Central memory CD8-positive, alpha-beta T cell (primary cell): ENCODE data around the gene RCOR1.
"Not testable (repeated sequence)": the region's sequence is repeated elsewhere in the genome, so short reads cannot be mapped to it uniquely, and the experiment has no call there.

Experiments
- ATAC-seq: fragments of 150-1000 bp; cut with Tn5 transposase; replicated peaks from 2 replicates; pipeline ENCODE4 v1.10.0; 2022; ENCODE audit warnings: mild to moderate bottlenecking, moderate FRiP score, moderate number of reproducible peaks; ENCODE audit not compliant: poor library complexity, severe bottlenecking; ENCODE audit errors: extremely low read depth
- DNase-seq, 2 donors: peaks; one replicate each; pipeline ENCODE4 v3.0.0; 2021; ENCODE audit warnings: low spot score in 2 of 2
- H3K27ac Mint-ChIP-seq: one replicate; pipeline ENCODE4 v1.8.0; 2022; ENCODE audit warnings: low read depth, mild to moderate bottlenecking, moderate library complexity, mixed read lengths
- H3K27me3 Mint-ChIP-seq: one replicate; pipeline ENCODE4 v1.8.0; 2022; ENCODE audit warnings: mixed read lengths
- H3K36me3 Mint-ChIP-seq: one replicate; pipeline ENCODE4 v1.8.0; 2022; ENCODE audit warnings: mild to moderate bottlenecking, moderate library complexity, mixed read lengths; ENCODE audit not compliant: insufficient read depth
- H3K4me1 Mint-ChIP-seq: one replicate; pipeline ENCODE4 v1.8.0; 2022; ENCODE audit warnings: mixed read lengths
- H3K4me3 Mint-ChIP-seq: one replicate; pipeline ENCODE4 v1.8.0; 2022; ENCODE audit warnings: mild to moderate bottlenecking, moderate library complexity, mixed read lengths
- H3K9me3 Mint-ChIP-seq: one replicate; pipeline ENCODE4 v1.8.0; 2022; ENCODE audit warnings: mixed read lengths

The RCOR1 gene

GRCh38 chr14:102591944-102592762 lies at the start of gene RCOR1:
RCOR1 (plus strand) TSS chr14:102592649; CDS start chr14:102592887, 238 bp downstream.
- H3K4me1 Mint-ChIP-seq = peaks cover 17% of the 10 kb centered on the region
- peak within 1 kb of the TSS; percentile 93 for H3K4me3 Mint-ChIP-seq
- ATAC-seq = peak; percentile 85
- H3K36me3 Mint-ChIP-seq = peaks cover 14% of the 10 kb centered on the region
- no peaks in the 10 kb centered on the region for H3K27me3 Mint-ChIP-seq
- DNase-seq = peak; percentile 87 to 96
- H3K9me3 Mint-ChIP-seq = no peaks in the 10 kb centered on the region
- peak within 1 kb of the TSS; percentile 95 for H3K27ac Mint-ChIP-seq

- Mint-ChIP-seq H3K9me3 (no peaks in the 10 kb centered on the region), H3K36me3 (no peaks in the 10 kb centered on the region), H3K27me3 (peaks cover 71% of the 10 kb centered on the region), H3K4me1 (peaks cover 5% of the 10 kb centered on the region), H3K27ac (no peak overlapping the region), H3K4me3 (no peak overlapping the region)
- no peak for ATAC-seq
- no peak for DNase-seq
These were observed 48.3 kb upstream of the RCOR1 start for GRCh38 chr14:102544046-102544746.

- Mint-ChIP-seq H3K36me3 (no peaks in the 10 kb centered on the region), H3K4me3 (peak overlapping the region; percentile 69), H3K27me3 (peaks cover 73% of the 10 kb centered on the region), H3K27ac (no peak overlapping the region), H3K9me3 (no peaks in the 10 kb centered on the region), H3K4me1 (peaks cover 5% of the 10 kb centered on the region)
- no peak for DNase-seq
- ATAC-seq = no peak
These were observed 47.5 kb upstream of the RCOR1 start for GRCh38 chr14:102544747-102545460.

GRCh38 chr14:102545461-102546265 lies 46.8 kb upstream of the RCOR1 start:
- no peak for ATAC-seq
- H3K36me3 Mint-ChIP-seq = peaks cover 3% of the 10 kb centered on the region
- no peak overlapping the region for H3K27ac Mint-ChIP-seq
- no peak for DNase-seq
- H3K4me3 Mint-ChIP-seq = peak overlapping the region; percentile 69
- H3K27me3 Mint-ChIP-seq = peaks cover 81% of the 10 kb centered on the region
- H3K4me1 Mint-ChIP-seq = peaks cover 5% of the 10 kb centered on the region
- H3K9me3 Mint-ChIP-seq = no peaks in the 10 kb centered on the region

- H3K36me3 Mint-ChIP-seq = peaks cover 3% of the 10 kb centered on the region
- no peak for DNase-seq
- H3K27me3 Mint-ChIP-seq = peaks cover 65% of the 10 kb centered on the region
- no peak for ATAC-seq
- H3K4me1 Mint-ChIP-seq = peaks cover 5% of the 10 kb centered on the region
- H3K27ac Mint-ChIP-seq = no peak overlapping the region
- H3K9me3 Mint-ChIP-seq = no peaks in the 10 kb centered on the region
- no peak overlapping the region for H3K4me3 Mint-ChIP-seq
These were observed 43.7 kb upstream of the RCOR1 start for GRCh38 chr14:102548616-102549240.

GRCh38 chr14:102550927-102551401 lies 41.5 kb upstream of the RCOR1 start:
- H3K4me3 Mint-ChIP-seq, H3K9me3 Mint-ChIP-seq, H3K4me1 Mint-ChIP-seq, ATAC-seq, H3K27ac Mint-ChIP-seq, H3K36me3 Mint-ChIP-seq, DNase-seq: not testable (repeated sequence)
- peaks cover 44% of the 10 kb centered on the region for H3K27me3 Mint-ChIP-seq

GRCh38 chr14:102551995-102552705 lies 40.3 kb upstream of the RCOR1 start:
- Mint-ChIP-seq H3K4me3 (no peak overlapping the region), H3K36me3 (peaks cover 3% of the 10 kb centered on the region), H3K27me3 (peaks cover 33% of the 10 kb centered on the region), H3K4me1 (no peaks in the 10 kb centered on the region), H3K9me3 (no peaks in the 10 kb centered on the region), H3K27ac (no peak overlapping the region)
- ATAC-seq (no peak), DNase-seq (no peak)

- peak; percentile 85 for ATAC-seq
- Mint-ChIP-seq H3K27ac (peak overlapping the region; percentile 32), H3K36me3 (peaks cover 3% of the 10 kb centered on the region), H3K4me3 (peak overlapping the region; percentile 71), H3K4me1 (no peaks in the 10 kb centered on the region), H3K9me3 (no peaks in the 10 kb centered on the region), H3K27me3 (peaks cover 8% of the 10 kb centered on the region)
- DNase-seq = peak; percentile 35 to 44
These were observed 37.3 kb upstream of the RCOR1 start for GRCh38 chr14:102554821-102555819.

- no peaks in the 10 kb centered on the region for H3K4me1 Mint-ChIP-seq
- no peaks in the 10 kb centered on the region for H3K27me3 Mint-ChIP-seq
- DNase-seq = no peak
- ATAC-seq = no peak
- H3K4me3 Mint-ChIP-seq = peak overlapping the region; percentile 71
- no peaks in the 10 kb centered on the region for H3K9me3 Mint-ChIP-seq
- H3K36me3 Mint-ChIP-seq = no peaks in the 10 kb centered on the region
- H3K27ac Mint-ChIP-seq = peak overlapping the region; percentile 32
These were observed 36.3 kb upstream of the RCOR1 start for GRCh38 chr14:102556098-102556677.
